Measurements from ENCODE around the gene GAMT.

Gene GAMT

DNA sequence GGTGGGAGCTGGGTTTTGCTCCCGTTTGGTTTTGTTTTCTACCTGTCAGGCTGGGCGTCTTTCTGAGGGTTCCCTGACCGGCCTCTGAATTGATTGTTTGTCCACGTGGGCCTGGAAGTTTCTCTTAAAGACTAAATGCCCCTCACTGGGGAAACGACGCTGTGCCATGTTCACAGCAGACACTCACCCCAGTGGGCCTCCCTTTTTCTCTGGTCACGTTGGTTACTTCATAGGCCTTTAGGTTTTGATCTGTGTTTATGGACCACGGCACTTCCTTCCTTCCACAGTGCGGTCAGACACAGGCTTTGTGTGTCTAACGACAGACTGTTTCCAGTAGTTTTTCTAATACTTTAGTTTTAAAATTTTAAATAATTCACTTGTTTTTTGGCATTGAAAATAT lies 37.7 kb downstream of the GAMT start:
- DNase-seq = no peak

DNA sequence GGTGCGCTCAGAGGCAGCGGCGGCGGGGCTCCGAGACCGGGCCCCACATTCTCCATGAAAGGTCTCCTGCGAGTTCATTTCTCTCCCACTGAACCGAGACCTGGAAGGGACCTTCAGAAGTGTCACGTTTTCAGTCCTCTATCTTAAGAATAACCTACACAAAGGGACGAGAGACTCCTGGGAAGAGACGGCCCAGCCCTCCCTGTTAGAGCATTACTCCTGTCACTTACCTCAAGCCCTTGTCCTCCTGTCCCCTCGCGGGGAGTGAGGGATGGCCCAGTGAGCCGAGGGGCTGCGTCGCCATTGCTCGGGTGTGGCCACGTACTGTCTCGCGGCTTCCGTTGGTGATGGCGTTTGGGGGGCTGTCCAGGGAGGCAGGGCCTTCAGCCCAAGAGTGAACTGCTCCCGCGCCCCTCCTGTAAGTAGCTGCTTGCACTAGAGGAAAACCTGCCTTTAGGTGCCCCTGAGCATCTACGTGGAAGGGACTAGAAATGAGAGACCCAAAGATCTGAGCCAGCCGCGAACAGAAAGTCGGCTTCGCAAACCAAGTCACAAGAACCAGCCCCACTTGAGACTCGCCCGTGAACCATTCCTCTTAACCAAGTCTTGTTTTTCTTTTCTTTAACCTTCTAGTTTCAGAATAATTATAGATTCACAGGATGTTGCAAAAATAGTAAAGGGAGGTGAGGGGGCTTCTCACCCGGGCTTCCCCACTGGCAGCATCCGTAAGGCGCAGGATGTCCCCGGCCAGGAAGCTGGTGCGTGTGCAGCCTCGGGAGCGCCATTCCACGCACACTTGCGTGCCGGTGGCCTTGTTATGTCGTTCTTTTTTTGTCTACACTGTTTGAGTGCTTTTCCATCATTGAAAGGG lies 38.7 kb downstream of the GAMT start:
- DNase-seq = no peak

DNA sequence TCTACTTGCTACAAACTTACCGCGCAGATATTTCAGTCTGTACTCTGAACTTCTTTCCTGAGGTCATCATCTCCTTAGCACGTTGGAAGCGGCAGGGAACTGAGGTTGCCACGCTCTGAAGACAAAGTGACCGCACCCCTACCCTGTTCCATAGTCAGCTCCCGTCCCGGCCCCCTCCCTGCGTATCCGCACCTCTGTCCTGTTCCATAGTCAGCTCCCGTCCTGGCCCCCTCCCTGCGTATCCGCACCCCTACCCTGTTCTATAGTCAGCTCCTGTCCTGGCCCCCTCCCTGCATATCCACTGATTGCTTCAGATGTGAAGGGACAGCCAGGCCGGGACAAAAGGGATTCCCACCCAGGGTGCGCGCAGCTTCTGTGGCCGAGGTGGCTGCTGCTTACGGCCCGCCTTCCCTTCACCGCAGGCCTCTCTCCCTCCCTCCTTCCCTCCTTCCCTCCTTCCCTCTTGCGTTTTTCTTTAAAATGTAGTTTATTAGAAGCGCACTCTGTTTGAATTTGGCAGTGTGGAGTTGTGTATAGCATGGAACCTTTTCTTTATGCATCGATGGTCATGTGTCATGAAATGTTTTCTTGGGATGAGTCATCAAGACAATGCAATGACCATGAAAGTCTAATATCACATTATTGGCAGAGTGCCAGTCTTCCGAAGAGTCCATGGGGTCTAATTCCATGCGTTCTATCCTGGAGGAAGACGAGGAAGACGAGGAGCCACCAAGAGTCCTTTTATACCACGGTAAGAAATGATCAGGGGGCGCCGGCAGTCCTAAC lies 39.5 kb downstream of the GAMT start:
- no peak for DNase-seq

DNA sequence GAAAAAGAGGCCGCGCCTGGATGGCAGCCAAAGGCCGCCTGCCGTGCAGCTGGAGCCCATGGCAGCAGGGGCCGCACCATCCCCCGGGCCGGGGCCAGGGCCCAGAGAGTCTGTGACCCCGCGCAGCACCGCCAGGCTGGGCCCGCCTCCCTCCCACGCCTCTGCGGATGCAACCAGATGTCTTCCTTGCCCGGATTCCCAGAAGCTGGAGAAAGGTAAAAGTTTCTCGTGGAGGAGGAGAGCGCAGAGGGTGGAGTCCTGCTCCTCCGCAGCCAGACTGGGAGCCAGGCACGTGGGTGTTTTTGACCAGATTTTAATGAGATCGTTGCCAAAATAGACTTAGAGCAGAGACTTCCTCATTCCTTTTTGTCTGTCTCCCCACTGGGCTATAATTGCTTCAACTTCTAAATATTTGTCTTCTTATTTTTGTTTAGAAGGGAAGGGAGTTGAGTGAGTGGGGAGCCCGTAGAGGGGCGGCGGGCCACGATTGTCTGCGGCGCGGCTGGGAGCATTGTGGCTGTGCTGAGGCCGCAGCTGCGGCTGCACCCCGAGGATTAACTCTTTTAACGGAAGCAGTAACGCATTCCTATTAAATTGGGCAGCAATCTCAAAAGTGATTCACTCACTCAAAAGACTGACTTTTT lies 40.4 kb downstream of the GAMT start:
- DNase-seq = no peak

DNA sequence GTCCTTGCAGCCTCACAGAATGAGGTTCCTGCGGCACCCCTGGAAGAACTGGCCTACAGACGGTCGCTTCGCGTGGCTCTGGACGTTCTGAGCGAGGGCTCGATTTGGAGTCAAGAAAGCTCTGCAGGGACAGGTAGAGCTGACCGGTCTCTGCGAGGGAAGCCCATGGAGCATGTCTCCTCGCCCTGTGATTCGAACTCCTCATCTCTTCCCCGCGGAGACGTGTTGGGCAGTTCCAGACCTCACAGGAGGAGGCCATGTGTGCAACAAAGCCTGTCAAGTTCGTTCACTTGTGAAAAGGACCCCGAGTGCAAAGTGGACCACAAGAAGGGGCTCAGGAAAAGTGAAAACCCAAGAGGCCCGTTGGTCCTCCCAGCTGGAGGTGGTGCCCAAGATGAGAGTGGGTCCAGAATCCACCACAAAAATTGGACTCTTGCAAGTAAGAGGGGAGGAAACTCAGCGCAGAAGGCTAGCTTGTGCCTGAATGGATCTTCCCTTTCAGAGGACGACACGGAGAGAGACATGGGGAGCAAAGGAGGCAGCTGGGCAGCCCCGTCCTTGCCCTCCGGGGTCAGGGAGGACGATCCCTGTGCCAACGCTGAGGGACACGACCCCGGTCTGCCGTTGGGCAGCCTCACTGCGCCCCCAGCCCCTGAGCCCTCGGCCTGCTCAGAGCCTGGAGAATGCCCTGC lies 41.1 kb downstream of the GAMT start:
- no peak for DNase-seq

DNA sequence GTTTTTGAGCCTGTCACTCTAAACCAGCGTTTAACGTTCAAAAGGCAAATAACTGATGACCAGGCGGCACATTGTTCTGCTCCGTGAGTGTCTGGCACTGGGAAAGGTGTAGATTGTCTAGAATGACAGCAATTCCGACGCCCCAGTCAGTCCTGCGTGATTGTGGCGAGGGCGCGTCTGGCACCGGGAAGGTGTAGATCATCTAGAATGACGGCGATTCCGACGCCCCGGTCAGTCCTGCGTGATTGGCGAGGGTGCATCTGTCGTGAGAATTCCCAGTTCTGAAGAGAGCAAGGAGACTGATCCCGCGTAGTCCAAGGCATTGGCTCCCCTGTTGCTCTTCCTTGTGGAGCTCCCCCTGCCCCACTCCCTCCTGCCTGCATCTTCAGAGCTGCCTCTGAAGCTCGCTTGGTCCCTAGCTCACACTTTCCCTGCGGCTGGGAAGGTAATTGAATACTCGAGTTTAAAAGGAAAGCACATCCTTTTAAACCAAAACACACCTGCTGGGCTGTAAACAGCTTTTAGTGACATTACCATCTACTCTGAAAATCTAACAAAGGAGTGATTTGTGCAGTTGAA lies 43.7 kb downstream of the GAMT start:
- peak; percentile 46 for DNase-seq

DNA sequence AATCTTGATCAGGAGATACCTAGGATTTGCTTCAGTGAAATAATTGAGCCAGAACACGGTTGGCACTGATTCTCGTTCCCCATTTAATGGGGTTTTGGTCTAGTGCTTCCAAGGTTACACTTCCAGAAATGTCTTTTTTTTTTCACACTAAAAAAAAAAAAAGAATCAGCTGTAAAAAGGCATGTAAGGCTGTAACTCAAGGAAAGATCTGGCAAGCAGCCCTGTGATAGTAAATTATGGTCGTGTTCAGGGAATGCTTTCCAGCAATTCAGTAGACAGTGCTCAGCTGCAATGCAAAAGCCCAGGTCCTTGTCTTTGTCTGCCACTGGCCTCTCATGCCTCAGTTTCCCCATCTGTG lies 44.9 kb downstream of the GAMT start:
- DNase-seq = no peak

DNA sequence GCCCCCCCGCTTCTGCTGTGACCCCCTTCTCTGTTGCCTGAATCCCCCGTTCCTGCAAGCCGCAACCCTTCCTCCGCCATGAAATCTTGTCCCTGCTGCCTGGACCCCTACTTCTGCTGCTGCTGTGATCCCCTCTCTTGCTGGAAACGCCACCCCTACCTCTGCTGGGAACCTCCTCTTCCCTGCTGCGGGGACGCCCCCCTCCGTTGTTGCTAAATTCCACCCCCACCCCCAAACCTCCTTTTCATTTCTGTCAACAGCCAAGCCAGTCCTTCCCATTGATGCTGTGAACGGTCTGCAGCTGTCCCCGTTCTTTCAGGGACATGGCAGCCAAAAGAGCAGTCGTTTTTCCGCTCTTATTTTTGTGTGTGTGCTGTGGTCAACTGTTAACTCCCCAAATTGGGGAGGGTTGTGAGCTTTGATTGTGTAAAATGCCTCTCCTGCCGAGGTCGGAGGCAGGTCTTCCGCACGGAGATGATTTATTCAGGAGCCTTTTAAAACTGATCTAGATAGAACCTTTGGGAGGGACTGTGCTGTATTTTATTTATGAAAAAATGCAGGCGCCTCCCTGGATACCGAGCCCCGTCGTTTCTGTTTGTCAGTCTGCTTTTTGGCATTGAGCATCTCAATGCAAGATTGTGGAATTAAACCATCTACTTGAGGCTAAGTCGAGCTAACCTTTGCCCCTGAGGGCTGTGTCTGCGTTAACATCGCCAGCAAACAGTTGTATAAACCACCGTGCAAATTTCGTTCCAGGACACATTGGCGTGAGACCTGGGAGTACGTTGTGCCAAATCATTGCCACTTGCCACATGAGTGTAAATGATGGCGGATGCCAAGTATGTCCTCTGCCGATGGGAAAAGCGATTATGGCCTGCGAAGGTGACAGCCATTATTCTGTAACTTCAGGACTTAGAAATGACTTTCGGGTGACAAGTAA lies 45.5 kb downstream of the GAMT start:
- peak; percentile 6 for DNase-seq

DNA sequence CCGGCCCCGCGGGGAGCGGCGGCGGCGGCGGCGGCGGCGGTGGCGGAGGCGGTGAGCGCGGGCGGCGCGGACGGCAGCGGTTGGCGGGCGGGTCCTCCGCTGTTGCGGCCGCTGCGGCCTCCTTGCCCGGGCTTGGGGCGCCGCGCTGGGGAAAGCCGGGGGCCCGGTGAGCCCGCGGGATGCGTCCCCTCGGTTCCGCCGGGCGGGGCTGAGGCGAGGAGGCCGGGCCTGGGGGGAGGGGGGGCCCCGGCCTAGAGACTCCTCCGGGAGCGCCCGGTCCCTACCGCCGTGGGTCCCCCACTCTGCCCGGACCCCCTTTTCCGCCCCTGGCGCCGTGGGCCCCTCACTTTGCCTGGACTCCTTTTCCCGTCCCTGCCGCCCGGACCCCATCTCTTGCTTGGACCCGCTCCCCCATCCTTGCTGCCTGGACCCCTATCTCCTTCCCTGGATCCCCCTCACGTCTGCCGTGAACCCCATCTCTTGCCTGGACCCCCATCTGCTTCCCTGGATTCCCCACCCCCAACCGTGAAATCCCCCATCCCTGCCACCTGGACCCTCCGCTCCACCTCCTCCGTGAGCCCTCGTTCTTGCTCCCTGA lies 46.3 kb downstream of the GAMT start:
- DNase-seq = no peak

DNA sequence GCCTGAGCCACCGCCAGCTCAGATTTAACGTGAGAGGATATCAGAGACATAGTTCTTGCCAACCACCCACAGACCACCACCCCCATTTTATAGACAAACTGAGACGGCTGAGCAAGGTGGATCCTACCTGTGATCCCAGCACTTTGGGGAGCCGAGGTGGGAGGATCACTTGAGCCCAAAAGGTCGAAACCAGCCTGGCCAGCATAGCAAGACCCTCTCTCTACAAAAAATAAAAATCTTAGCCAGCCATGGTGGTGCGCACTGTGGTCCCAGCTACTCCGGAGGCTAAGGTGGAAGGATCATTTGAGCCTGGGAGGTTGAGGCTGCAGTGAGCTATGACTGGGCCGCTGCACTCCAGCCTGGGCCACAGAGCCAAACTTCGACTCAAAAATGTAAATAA lies 48.2 kb downstream of the GAMT start:
- DNase-seq = no peak

DNA sequence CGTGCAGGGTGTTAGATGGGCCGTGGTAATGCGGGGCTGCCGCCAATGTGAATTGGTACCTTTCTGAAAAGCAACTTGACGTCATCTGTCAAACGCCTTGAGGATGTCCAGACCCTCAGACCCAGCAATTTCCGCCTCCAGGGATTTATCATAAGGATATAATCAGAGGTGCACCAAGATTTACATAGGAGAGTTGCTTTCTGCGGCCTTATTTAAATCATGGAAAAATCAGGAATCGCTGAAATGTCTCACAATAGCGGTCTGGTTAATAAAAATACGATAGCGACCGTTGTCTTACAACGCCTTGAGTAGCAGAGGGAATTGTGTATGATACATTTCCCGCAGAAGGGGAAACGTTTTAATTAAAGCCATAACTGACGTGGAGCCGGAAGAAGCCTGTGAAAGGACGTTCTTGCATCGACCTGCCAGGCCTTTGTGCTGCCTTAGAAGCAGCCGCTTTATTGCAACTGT lies 49.9 kb downstream of the GAMT start:
- no peak for DNase-seq

DNA sequence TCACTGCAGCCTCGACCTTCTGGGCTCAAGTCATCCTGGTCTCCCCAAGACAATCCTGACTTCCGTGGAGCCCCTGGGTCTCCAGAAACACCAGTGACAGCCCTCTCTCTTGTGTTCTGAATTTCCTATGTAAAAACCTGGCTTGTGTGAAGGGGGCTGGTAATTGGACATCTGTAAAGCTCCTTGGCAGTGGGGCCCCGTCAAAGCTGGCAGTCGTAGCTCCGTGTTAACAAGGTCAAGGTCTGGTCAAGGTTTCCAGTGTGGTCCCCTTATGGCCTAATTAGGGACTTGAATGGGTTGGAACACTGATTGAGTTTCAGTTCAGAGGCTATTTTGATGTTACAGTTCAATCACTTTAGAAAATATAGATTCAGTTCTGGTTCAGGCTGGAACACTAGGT lies 50.5 kb downstream of the GAMT start:
- no peak for DNase-seq

DNA sequence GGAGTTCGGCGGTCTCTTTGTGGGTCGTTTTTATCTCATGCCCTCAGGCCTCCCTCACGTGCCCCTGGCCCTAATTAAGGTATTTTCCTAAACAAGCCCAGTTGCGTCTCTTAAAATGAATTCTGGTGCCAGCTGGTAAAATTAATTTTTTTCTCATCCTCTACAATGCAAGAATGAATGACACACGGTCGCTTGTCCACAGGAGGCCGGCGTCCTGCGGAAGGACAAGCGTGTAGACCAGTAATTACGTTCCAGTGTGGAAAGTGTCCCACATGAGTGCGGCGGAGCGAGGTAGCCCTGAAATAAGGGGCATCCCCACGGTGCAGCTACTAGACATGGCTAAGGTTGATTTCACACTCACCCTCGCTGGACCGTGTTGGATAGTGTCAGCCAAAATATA lies 52.1 kb downstream of the GAMT start:
- no peak for DNase-seq

All from NCI-H345 (cell line).